Liver (tissue), 9 donors: ENCODE results near the gene PRSS56. TPM values are rescaled to one million over a fixed set of nuclear protein-coding genes. Genes with fewer than 3 reads are reported as not detected.

Experiments used
- DNase-seq: peaks from one replicate; pipeline ENCODE4 v3.0.0-alpha.2; 2017; ENCODE audit warnings: low spot score
- H3K27ac ChIP-seq, 2 donors: one replicate each; pipeline ENCODE4 v1.7.0; 2013; ENCODE audit warnings: inconsistent platforms in 2 of 2, low read length in 2 of 2, control low read depth in 1 of 2, low read depth in 1 of 2, mild to moderate bottlenecking in 1 of 2
- H3K27me3 ChIP-seq, 4 donors: one replicate each; pipeline versions ENCODE4 v1.6.1 to v1.7.0; 2013; ENCODE audit warnings: low read length in 3 of 4, inconsistent platforms in 1 of 4, mild to moderate bottlenecking in 1 of 4, moderate library complexity in 1 of 4; ENCODE audit not compliant: control insufficient read depth in 4 of 4, insufficient read depth in 4 of 4
- H3K36me3 ChIP-seq, 4 donors: one replicate each; pipeline versions ENCODE4 v1.6.1 to v1.7.0; 2013; ENCODE audit warnings: low read length in 3 of 4, mild to moderate bottlenecking in 3 of 4, low read depth in 1 of 4, moderate library complexity in 1 of 4; ENCODE audit not compliant: control insufficient read depth in 4 of 4, insufficient read depth in 3 of 4
- H3K4me1 ChIP-seq, 4 donors: one replicate each; pipeline versions ENCODE4 v1.6.1 to v1.7.0; 2013; ENCODE audit warnings: low read length in 3 of 4, mild to moderate bottlenecking in 3 of 4, moderate library complexity in 1 of 4; ENCODE audit not compliant: control insufficient read depth in 4 of 4, insufficient read depth in 4 of 4
- H3K4me3 ChIP-seq, 3 donors: one replicate each; pipeline versions ENCODE4 v1.6.1 to v1.7.0; 2013; ENCODE audit warnings: low read length in 3 of 3, control low read depth in 1 of 3, low read depth in 1 of 3, mild to moderate bottlenecking in 1 of 3
- H3K9ac ChIP-seq, 2 donors: one replicate each; pipeline ENCODE4 v1.7.0; 2013; ENCODE audit warnings: low read length in 2 of 2, mild to moderate bottlenecking in 2 of 2, moderate library complexity in 2 of 2, control low read depth in 1 of 2, low read depth in 1 of 2
- H3K9me3 ChIP-seq, 4 donors: one replicate each; pipeline versions ENCODE4 v1.6.1 to v1.7.0; 2013; ENCODE audit warnings: low read length in 3 of 4; ENCODE audit not compliant: control insufficient read depth in 4 of 4
- FOXA1 ChIP-seq: IDR thresholded peaks from 2 replicates; pipeline ENCODE4 v1.6.1; 2016; ENCODE audit warnings: antibody characterized with exemption
- FOXA2 ChIP-seq: IDR thresholded peaks from 2 replicates; pipeline ENCODE4 v1.6.1; 2016; ENCODE audit warnings: antibody characterized with exemption
- GABPA ChIP-seq, 2 donors: IDR thresholded peaks in 1 of 2; conservative IDR thresholded peaks in 1 of 2; 2 replicates each; pipeline ENCODE4 v1.6.1; 2016; ENCODE audit warnings: antibody characterized with exemption in 2 of 2, mild to moderate bottlenecking in 1 of 2, moderate library complexity in 1 of 2
- HNF4A ChIP-seq, 2 donors: conservative IDR thresholded peaks; 2 replicates each; pipeline ENCODE4 v1.6.1; 2016; ENCODE audit warnings: antibody characterized with exemption in 2 of 2, mild to moderate bottlenecking in 2 of 2
- HNF4G ChIP-seq: IDR thresholded peaks from 2 replicates; pipeline ENCODE4 v1.6.1; 2016; ENCODE audit warnings: antibody characterized with exemption
- JUND ChIP-seq, 2 donors: IDR thresholded peaks; 2 replicates each; pipeline ENCODE4 v1.6.1; 2016; ENCODE audit warnings: antibody characterized with exemption in 2 of 2
- NR2F2 ChIP-seq: IDR thresholded peaks from 2 replicates; pipeline ENCODE4 v1.6.1; 2016; ENCODE audit warnings: antibody characterized with exemption
- RAD21 ChIP-seq, 2 donors: IDR thresholded peaks; 2 replicates each; pipeline ENCODE4 v1.6.1; 2016; ENCODE audit warnings: antibody characterized with exemption in 2 of 2, mild to moderate bottlenecking in 2 of 2
- RXRA ChIP-seq, 2 donors: IDR thresholded peaks; 2 replicates each; pipeline ENCODE4 v1.6.1; 2017 to 2018; ENCODE audit warnings: antibody characterized with exemption in 2 of 2, mild to moderate bottlenecking in 1 of 2
- SP1 ChIP-seq: IDR thresholded peaks from 2 replicates; pipeline ENCODE4 v1.6.1; 2018; ENCODE audit warnings: antibody characterized with exemption, mild to moderate bottlenecking
- TAF1 ChIP-seq: conservative IDR thresholded peaks from 2 replicates; pipeline ENCODE4 v1.6.1; 2016; ENCODE audit warnings: antibody characterized with exemption, mild to moderate bottlenecking
- YY1 ChIP-seq: IDR thresholded peaks from 2 replicates; pipeline ENCODE4 v1.6.1; 2016; ENCODE audit warnings: antibody characterized with exemption, mild to moderate bottlenecking
- WGBS: extraction: QIAGEN DNeasy Blood & Tissue Kit; methylation state at CpG from one replicate; pipeline ENCODE4 v1.1.7; 2013; 5-methylcytosine and 5-hydroxymethylcytosine counted together
- polyA plus RNA-seq, 2 donors: library from polyadenylated mRNA; stranded (reverse) in 1 of 2; unstranded in 1 of 2; fragments of 200-250 nt in 1 of 2; fragments of >200 nt in 1 of 2; fragmentation: Nextera tagmentation in 1 of 2; extraction: Ambion mirVana in 1 of 2; gene quantifications; one replicate each; pipeline versions ENCODE4 v1.2.1 to v1.2.3, GENCODE V29; 2013 to 2015
- total RNA-seq, 2 donors: library from RNA; depleted of rRNA; stranded (reverse); fragments of >200 nt; gene quantifications; one replicate each; pipeline ENCODE4 v1.2.3, GENCODE V29; 2014
- TF ChIP-seq, protein P1 (sequence below): IDR thresholded peaks from 2 replicates; pipeline ENCODE4 v1.6.1; 2016; ENCODE audit warnings: antibody characterized with exemption, mild to moderate bottlenecking
- TF ChIP-seq, protein P2 (sequence below): IDR thresholded peaks from 2 replicates; pipeline ENCODE4 v1.6.1; 2016; ENCODE audit warnings: antibody characterized with exemption
- TF ChIP-seq, protein P3 (sequence below): IDR thresholded peaks from 2 replicates; pipeline ENCODE4 v1.6.1; 2016; ENCODE audit warnings: antibody characterized with exemption
- donor health status: healthy.
- donor health status: healthy.
- donor health status: healthy.
- donor health status: healthy.
- donor health status: healthy.

PRSS56 gene
- total and polyA plus RNA-seq, 4 donors = 0.02 TPM; not detected in 3

GRCh38 chr2:232483311-232483922 is 36.8 kb upstream of the PRSS56 start:
- Histone ChIP-seq H3K27ac (no peak overlapping the region), H3K4me1 (peaks cover 3 to 23% (median 6%) of the 10 kb centered on the region in 4 donors), H3K9ac (no peak overlapping the region), H3K4me3 (no peak overlapping the region), H3K27me3 (peaks cover 3 to 10% (median 6%) of the 10 kb centered on the region in 4 donors), H3K9me3 (no peaks in the 10 kb centered on the region), H3K36me3 (no peaks in the 10 kb centered on the region)
- 92% methylated on average over 10 of the region's 10 CpGs for WGBS
- no peak for TF ChIP-seq HNF4G
- TF ChIP-seq, protein P1, sequence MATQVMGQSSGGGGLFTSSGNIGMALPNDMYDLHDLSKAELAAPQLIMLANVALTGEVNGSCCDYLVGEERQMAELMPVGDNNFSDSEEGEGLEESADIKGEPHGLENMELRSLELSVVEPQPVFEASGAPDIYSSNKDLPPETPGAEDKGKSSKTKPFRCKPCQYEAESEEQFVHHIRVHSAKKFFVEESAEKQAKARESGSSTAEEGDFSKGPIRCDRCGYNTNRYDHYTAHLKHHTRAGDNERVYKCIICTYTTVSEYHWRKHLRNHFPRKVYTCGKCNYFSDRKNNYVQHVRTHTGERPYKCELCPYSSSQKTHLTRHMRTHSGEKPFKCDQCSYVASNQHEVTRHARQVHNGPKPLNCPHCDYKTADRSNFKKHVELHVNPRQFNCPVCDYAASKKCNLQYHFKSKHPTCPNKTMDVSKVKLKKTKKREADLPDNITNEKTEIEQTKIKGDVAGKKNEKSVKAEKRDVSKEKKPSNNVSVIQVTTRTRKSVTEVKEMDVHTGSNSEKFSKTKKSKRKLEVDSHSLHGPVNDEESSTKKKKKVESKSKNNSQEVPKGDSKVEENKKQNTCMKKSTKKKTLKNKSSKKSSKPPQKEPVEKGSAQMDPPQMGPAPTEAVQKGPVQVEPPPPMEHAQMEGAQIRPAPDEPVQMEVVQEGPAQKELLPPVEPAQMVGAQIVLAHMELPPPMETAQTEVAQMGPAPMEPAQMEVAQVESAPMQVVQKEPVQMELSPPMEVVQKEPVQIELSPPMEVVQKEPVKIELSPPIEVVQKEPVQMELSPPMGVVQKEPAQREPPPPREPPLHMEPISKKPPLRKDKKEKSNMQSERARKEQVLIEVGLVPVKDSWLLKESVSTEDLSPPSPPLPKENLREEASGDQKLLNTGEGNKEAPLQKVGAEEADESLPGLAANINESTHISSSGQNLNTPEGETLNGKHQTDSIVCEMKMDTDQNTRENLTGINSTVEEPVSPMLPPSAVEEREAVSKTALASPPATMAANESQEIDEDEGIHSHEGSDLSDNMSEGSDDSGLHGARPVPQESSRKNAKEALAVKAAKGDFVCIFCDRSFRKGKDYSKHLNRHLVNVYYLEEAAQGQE = no peak
- TF ChIP-seq TAF1 = no peak
- no peak for TF ChIP-seq NR2F2
- TF ChIP-seq FOXA2 = no peak
- no peak for TF ChIP-seq JUND (IDR thresholded peaks at IDR 0.05)
- no peak for TF ChIP-seq RXRA (IDR thresholded peaks at IDR 0.05)
- TF ChIP-seq, protein P2, sequence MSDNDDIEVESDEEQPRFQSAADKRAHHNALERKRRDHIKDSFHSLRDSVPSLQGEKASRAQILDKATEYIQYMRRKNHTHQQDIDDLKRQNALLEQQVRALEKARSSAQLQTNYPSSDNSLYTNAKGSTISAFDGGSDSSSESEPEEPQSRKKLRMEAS = no peak
- no peak for TF ChIP-seq GABPA (IDR thresholded peaks at IDR 0.05 in 1 of 2, conservative IDR thresholded peaks at IDR 0.05 in 1 of 2)
- TF ChIP-seq, protein P3, sequence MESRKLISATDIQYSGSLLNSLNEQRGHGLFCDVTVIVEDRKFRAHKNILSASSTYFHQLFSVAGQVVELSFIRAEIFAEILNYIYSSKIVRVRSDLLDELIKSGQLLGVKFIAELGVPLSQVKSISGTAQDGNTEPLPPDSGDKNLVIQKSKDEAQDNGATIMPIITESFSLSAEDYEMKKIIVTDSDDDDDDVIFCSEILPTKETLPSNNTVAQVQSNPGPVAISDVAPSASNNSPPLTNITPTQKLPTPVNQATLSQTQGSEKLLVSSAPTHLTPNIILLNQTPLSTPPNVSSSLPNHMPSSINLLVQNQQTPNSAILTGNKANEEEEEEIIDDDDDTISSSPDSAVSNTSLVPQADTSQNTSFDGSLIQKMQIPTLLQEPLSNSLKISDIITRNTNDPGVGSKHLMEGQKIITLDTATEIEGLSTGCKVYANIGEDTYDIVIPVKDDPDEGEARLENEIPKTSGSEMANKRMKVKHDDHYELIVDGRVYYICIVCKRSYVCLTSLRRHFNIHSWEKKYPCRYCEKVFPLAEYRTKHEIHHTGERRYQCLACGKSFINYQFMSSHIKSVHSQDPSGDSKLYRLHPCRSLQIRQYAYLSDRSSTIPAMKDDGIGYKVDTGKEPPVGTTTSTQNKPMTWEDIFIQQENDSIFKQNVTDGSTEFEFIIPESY = no peak
- TF ChIP-seq RAD21 (IDR thresholded peaks at IDR 0.05) = no peak
- TF ChIP-seq SP1 = no peak
- TF ChIP-seq FOXA1 = no peak
- TF ChIP-seq YY1 = no peak
- no peak for DNase-seq

GRCh38 chr2:232483923-232484627 is 36.1 kb upstream of the PRSS56 start:
- Histone ChIP-seq H3K9me3 (no peaks in the 10 kb centered on the region), H3K9ac (no peak overlapping the region), H3K27me3 (peaks cover 3 to 10% (median 6%) of the 10 kb centered on the region in 4 donors), H3K27ac (no peak overlapping the region), H3K4me3 (no peak overlapping the region), H3K36me3 (no peaks in the 10 kb centered on the region), H3K4me1 (peaks cover 3 to 23% (median 6%) of the 10 kb centered on the region in 4 donors)
- no peak for DNase-seq
- TF ChIP-seq JUND (IDR thresholded peaks at IDR 0.05) (no peak), SP1 (no peak), NR2F2 (no peak), FOXA2 (no peak), HNF4A (conservative IDR thresholded peaks at IDR 0.05) (no peak), FOXA1 (no peak), YY1 (no peak), RXRA (IDR thresholded peaks at IDR 0.05) (no peak), TAF1 (no peak)
- TF ChIP-seq, protein P1 = no peak
- TF ChIP-seq, protein P2 = no peak
- WGBS = 92% methylated on average over 19 of the region's 19 CpGs
